Loucy (cell line): ENCODE results near the gene KLHL6.

Experiments used
- EZH2phosphoT487 ChIP-seq: fragments of 200-600 bp; IDR thresholded peaks from 2 replicates; pipeline ENCODE4 v1.6.1; 2018; ENCODE audit warnings: antibody characterized with exemption, mild to moderate bottlenecking, moderate library complexity, borderline replicate concordance
- TF ChIP-seq, protein P1 (sequence below): fragments of 200-600 bp; sonication (generic); conservative IDR thresholded peaks from 2 replicates; pipeline ENCODE4 v1.5.1; 2014; ENCODE audit warnings: mild to moderate bottlenecking, antibody characterized with exemption, low read length

DNA sequence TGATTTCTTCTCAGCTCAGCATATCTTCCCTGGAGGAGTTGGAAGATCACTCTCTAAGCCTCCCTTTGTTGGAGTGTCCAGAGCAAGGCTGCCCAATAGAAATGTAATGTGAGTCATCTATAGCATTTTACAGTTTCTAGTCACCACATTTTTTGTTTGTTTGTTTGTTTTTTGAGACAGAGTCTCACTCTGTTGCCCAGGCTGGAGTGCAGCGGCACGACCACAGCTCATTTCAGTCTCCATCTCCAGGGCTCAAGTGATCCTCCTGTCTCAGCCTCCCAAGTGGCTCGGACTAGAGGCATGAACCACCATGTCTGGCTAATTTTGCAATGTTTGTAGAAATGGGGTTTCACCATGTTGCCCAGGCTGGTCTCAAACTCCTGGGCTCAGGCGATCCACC lies 21.3 kb downstream of the KLHL6 start:
- TF ChIP-seq, protein P1, sequence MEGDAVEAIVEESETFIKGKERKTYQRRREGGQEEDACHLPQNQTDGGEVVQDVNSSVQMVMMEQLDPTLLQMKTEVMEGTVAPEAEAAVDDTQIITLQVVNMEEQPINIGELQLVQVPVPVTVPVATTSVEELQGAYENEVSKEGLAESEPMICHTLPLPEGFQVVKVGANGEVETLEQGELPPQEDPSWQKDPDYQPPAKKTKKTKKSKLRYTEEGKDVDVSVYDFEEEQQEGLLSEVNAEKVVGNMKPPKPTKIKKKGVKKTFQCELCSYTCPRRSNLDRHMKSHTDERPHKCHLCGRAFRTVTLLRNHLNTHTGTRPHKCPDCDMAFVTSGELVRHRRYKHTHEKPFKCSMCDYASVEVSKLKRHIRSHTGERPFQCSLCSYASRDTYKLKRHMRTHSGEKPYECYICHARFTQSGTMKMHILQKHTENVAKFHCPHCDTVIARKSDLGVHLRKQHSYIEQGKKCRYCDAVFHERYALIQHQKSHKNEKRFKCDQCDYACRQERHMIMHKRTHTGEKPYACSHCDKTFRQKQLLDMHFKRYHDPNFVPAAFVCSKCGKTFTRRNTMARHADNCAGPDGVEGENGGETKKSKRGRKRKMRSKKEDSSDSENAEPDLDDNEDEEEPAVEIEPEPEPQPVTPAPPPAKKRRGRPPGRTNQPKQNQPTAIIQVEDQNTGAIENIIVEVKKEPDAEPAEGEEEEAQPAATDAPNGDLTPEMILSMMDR: no peak
- TF ChIP-seq EZH2phosphoT487: no peak
